Measurements from ENCODE around the gene COL4A1.

The COL4A1 gene

DNA sequence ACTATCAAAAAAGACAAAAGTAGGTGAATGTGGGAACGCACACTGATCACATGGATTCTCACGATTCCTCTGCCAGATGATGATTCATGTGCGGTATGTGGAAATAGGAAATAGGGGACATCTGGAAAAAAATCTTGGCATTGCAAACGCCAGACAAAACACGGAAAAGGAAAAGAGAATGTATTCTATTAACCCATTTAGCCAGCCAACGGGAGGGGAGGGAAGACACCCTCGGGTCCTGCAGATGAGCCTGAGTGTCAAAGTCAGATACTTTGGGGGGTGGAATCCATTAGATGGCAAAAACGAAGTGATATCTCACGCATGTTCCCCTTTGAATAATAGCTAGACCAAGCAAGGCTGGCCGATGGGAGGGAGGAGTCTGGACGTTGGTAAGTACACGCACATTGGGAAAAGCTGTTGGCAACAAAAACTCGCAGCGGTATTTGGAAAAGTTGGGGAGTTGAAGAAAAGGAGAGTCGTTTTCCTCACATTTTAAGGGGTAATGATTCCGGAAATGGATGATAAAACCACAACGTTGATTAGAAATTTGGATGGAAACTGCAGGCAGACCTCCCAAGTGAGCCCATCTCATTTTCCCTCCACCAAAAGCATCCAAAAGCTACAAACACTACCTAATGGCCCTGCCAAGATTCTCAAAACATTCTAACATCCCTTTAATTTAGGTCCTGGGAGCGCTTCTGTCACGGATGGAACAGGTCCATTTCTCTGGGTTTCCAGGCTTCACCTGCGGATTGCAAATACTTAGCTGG lies 73.6 kb downstream of the COL4A1 start:
- no peak for DNase-seq

DNA sequence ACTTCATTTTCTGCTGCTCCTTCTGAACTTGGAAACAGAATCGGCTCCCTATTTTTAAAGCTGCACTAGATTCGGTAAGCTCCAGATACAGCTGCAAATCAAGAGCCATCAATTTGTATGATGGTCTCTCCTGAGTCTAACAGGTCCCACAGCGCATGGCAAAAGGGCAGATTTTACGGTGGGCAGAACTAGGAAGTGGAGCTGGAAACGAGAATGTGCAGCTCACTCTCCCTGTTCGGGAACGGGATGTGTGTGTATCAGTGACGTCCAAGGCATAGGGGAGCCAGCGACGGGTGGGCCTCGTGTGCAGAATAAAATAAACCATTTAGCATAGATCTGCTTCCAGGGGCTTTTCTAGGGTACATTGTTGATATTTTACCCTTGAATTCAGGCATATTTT lies 74.2 kb downstream of the COL4A1 start:
- no peak for DNase-seq

DNA sequence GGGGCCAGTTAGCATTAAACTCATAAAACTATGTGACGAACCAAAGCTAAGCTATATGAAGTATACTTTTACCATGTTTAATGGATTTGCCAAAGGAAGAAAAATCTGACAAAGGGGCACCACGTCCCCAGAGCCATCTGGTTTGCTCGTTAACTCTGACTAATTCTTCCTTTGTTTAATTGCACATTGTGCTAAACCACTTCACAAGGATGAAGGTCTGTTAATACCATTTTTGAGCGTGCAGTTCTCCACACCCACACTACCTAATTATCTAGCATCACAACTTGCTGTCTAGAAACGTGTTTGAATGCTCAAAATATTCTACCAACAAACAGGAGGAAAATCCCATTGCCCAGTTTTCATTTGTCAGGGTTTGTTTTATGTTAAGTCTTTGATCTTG lies 74.8 kb downstream of the COL4A1 start:
- peak in 1 of 3 experiments; percentile 25 for DNase-seq

DNA sequence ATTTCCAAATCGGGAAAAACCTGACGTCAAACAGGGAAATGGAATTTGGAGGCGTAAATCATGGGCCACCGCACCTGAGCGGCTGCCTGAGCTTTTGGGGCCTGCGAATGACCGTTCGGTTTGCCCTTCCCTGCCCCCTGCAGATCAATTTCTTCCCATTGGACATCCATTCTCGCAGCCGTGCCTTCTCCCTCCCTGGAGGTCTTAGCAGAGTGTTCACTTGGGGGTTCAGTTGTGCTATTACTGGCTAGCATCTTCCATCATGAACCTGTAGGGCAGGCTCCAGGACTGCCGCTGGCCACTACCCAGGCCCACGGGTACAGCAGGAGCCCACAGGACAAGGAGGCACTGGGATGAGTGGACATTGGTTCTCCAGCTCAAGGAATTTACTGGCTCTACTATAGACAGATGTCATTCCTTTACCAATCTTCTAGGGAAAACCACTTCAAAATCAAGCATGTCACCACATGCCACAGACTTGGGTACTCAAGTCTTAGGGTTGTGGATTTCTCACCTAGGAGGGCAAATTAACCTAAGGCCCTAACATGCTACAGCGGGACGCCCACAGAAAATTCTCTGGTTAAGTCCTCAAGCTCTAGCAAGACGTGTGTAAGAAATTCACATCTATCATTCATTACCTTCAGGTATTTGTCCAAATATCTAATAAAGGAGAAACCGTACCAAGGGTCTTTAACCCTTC lies 75.5 kb downstream of the COL4A1 start:
- DNase-seq: no peak

DNA sequence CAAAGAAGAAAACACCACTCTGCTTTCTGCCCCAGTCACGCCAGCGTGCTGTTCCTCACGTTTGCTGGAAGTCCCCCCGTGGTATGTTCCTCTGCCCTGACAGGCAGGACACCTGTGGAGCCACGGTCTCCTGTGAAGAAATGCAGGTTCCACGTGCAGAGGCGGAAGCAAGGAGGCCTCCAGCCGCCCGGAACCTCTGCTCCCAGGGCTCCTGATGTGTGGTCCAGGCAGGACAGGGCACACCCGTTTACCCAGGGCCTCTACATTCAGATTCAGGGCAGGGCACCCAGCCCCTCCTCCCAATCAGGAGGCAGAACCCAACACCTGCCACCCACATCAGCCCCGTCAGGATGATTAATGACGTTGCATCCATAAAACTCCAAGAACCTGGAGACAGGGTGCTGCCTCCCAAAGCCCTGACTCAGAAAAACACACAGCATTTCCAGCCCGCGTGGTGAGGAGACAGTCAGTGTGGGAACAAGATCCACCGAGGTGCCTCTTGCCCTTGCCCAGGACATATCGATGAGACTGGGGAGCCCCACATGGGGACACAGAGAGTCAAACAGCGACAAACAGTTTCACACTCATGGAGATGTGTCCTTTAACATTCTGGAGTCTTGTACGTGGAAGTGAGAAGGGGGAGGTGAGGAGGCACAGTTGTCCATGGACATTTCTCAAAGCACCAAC lies 76.2 kb downstream of the COL4A1 start:
- DNase-seq: peak in 2 of 3 experiments; percentile 24 to 45

DNA sequence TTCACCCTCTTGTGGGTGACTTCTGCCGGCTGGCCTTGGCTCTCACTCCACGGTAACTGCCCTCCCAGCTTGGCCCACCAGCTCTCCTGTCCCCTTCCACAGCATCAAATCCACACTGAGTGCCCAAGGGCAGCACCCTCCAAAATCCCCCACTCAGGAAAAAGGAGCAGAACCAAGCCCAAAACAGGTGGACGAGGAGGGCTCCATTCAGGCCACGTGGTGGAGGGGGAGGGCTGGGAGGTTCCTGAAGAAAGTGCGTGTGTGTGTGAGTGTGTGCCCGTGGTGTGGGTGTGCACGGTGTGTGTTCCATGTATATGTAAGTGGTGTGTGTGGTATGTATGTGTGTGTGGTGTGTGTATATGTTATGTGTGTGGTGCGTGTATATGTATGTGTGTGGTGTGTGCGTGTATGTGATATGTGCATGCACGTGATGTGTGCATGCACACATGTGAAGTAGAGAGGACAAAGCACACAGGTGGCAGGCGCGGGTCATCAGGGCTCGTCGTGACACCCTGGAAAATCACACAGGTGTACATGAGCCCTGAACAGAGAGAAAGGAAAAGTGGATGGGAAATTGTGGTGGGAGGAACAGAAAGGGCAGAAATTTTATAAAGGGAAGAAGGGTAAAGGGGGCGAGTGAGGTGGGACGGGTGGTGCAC lies 76.9 kb downstream of the COL4A1 start:
- DNase-seq: no peak

DNA sequence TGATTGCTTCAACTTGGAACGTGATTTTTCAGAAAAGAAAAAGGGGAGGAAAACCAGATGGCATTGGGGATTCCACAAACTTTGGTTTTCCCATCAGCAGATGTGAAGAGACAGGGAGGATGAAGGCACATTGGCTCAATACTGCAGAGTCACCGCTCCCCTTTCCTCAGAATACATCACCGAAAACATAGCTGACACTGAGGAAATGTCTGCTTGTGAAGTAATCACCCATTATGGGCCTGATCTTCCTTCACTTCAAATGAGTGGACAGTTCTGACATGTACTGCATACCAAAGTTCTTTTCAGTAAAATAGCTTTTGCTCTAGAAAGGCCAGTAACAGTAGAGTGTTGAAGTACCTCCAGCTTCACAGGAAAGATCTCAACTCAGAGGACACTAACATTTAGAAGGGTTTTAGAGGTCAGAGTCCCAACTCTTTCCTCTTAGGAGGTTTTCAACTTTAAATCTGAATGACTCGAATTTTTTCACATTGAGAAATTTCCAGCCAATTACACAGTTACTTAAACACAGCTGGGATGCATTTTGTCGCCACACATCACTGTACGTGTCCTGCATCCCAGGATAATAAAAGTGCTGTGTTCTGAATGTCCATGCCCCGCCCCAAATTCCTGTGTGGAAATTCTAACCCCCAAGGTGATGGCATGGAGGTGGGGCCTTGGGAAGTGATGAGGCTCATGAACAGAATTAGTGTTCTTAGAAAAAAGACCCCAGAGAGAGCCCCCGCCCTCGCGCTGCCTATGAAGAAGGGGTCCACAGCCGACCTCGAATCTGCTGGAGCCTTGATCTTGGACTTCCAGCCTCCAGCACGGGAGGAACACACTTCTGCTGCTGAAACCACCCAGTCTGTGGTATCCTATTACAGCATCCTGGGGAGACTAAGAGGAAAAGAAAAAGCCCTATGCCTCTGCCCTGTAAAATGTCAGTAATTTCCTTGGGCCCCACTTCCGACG lies 77.7 kb downstream of the COL4A1 start:
- DNase-seq: no peak

DNA sequence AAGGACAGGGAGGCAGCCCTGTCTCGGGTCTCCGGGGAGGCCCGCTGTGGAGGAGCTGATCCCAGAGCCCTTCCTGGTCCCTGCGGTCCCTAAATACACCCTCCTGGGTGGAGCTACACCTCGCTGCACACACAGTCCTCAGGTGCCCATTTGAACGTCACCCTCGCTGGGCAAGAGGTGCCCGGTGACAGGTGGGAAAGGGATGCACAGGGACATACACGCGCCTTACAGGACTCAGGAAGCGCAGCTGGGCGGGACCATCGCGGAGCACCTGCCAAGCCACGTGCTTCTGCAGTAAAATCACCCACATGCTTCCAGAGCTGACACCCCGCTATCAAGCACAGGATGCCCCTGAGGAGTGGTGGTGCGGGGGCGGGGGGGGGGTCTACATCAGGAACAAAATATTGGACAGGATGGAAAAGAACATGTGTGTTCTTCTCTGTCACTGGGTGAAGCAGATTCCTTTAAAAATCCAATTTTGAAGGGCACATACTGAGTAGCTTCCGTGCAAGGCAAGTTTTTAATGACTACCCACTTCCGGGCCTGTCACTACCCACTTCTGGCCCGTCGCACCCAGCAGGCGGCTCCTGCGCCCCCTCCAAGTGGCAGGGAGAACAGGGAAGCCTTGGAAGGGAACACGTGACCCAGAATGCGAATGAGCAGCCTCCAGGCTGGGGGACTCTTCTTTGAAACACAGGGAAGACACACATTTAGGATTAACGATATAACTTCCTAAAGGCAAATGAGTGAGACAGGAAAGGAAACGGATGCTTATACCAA lies 78.9 kb downstream of the COL4A1 start:
- DNase-seq: no peak

DNA sequence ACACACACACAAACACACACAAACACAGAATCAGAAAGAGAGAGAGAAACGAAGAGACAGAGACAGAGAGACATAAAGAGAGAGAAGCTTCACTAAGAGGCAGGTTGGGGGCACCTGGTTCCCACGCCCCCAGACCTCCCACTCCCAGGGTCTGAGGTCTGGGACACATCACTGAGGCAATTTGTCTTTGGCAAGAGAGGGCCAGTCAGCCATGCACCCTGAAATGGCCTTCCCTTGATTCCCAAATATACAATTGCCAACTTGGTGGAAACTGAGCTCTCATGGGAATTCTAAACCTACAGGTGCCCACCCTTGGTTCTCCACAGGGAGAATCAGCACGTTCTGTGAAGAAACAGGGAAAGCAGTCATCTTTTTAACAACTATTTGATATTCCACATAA lies 79.5 kb downstream of the COL4A1 start:
- no peak for DNase-seq

DNA sequence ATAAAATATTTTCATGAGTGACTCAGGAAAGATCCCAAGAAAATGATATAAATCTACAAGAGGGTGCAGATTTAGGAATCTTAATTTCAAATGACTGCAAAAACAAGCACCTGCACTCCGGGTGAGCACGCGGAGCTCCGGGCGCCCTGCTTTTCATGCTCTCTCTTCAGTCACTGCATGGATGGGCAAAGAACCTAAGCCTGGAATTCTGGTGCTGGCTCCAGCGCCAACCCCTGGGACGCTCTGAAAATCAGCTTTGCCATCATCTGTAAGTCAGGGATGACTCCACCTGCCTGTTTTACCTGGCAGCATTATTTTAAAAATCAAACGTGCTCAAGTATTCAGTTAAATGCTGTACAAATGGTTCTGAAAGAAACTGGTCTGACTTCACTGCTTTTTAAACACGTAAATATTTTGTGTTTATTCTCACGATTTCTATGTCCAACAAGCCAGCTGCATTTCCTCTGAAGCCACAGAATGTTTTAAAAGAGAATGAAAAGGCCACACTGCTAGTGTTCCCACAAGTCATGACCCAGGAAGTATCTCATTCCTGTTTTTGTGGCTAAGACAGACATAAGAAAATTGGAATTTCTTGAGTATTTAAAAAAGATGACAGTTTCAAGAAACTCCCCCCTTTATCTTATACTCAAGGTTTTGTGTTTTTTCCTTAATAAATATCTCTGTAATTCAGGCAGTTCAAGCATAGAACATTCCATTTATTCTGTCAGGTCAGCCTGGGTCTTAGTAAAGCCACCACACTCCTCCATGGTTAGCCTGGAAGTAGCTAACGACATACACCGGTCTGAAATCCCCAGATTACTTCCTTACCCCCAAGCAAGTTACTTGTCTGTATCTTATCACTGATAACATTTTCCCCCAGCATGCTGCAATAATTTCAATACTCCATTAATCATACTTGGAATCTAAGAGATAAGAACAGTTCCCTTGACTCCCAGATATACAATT lies 81.1 kb downstream of the COL4A1 start:
- no peak for DNase-seq

DNA sequence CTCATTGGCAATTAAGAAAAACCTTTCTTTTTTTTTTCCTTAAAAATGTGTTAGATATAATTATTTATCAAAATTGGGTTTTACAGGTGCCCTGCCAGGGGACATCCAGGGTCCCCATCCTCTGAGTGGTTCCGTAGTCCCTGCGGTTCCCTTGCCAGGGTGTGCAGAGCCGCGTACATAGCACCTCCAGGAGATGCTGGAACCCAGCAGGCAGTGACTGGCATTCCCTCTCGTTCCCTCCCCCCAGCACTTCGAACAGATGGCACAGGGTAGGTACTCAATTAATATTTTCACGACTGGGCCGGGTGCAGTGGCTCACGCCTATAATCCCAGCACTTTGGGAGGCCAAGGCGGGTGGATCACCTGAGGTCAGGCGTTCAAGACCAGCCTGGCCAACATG lies 82.0 kb downstream of the COL4A1 start:
- no peak for DNase-seq

DNA sequence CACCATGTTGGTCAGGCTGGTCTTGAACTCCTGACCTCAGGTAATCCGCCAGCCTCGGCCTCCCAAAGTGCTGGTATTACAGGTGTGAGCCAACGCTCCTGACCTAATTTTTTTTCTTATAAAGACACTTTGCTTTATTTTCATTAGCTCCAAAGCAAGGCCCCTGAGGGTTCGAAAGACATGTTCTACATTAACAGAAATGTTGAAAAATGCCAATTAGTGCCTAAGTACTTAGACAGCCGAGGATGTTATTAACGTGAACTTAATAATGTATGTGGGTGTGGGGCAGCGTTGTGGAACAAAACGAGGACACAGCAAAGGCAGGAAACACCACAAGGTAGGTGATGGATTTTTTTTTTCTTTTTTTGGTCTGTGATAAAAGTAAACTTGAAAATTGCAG lies 82.4 kb downstream of the COL4A1 start:
- peak in 1 of 3 experiments; percentile 17 for DNase-seq

DNA sequence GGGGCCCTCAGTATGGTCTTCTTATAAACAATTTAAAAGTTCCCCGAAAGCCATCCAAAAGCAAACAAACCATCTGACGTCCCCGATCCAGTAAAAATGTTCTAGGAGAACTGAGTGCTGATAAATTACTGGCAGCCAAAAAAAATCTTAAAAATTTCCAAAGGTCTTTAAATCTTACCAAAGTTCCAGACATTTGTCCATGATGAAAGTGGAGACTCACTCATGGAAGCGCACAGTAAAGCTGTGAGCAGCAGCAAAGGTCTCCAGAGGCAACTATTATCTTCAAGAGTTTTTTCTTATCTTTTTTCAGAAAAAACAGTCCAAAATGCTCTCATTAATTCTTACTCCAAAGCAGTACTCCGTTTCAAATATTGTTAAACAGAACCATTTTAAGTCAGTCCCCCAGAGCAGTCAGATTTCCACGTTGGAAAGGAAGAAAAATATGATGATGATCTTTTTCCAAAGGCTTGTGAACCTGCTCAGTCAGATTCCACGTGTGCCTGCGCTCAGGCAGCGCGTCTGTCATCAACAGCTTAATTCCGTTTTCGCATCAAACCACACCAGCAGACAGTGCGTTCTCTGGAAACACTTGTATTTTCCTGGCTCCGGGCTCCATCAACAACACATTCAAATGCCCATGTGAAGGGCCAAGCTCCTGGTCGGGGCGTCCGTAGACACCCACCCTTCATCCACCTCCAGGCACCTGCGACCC lies 85.4 kb downstream of the COL4A1 start:
- no peak for DNase-seq

DNA sequence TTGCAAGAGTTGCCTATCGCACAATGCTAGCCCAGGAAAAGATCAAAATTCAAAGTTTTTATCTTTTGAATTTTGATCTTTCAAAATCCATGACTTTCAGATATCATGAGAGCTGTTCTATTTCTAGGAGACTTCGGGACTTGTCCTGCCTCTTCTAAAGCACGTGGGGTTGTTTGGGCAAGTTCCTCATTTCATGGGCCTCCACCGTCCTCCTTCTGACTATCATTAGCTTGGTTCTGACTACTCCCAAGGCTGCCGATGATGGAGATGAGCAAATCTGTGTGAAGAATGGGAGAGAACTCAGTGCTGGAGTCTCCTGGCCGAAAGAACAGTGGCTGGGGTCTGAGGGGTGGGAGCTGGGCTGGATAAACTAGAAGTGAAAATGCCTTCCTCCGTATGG lies 86.5 kb downstream of the COL4A1 start:
- no peak for DNase-seq

DNA sequence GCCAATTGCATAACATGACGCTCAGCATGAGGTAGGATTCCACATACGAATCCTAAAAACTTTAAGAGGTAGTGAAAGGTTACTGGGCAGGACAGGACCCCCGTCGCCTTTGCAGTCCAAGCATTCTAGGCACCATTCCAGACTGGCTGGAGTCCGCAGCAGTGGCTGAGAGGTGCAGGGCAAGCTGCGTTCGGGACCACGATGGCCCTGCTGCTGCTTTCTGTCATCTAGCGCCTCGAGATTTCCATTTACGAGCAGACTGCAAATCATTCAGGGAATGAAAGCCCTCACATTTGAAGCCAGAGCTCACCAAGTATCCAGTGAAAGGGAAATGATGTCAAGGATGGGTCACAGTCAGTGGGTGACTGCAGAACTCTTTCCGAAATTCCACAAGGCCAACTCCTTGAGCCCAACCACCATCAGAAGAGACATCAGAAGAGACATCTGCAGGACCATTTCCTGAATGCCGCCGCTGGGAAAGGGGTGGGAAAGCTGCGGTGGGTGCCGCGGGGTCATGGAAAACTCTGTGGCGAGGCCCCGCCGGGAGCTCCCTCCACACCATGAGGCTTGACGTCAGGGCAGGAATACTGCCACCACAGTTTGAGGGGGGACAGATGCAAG lies 88.3 kb downstream of the COL4A1 start:
- DNase-seq: no peak

DNA sequence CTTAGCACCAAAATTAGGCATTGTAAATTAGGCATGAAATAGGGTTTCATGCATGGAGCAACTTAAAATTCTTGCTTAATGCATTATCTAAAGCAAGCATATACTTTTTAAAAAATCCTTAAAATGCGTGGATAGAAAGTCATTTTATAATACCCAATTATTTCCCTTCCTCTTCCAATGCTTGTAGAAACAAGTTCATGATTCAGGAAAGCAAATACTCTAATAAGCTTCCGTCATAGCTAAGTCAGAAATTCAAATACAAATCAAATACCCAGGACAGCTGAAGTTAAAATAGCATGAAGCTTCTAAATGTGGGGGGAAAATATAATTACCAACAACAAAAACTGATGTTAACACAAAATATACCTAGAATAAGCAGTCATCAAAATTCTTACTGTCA lies 89.1 kb downstream of the COL4A1 start:
- no peak for DNase-seq

DNA sequence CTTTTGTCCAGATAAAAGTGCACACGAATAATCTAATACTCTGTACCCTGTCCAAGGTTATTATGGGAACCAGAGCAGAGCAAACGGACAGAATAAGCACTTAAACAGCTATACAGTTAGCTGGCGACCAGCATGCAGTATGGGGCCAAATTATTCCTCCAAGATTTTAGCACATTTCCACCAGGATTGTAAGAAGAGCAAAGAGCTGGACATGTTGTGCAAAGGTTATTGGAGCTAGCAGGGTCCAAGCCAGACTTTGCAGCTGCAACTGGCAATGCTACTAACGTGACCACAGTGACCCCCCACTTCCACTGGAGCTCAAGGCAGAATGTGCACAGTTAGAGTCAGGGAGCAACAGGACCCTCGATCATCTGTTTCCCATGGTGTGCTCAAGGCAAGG lies 89.9 kb downstream of the COL4A1 start:
- no peak for DNase-seq

DNA sequence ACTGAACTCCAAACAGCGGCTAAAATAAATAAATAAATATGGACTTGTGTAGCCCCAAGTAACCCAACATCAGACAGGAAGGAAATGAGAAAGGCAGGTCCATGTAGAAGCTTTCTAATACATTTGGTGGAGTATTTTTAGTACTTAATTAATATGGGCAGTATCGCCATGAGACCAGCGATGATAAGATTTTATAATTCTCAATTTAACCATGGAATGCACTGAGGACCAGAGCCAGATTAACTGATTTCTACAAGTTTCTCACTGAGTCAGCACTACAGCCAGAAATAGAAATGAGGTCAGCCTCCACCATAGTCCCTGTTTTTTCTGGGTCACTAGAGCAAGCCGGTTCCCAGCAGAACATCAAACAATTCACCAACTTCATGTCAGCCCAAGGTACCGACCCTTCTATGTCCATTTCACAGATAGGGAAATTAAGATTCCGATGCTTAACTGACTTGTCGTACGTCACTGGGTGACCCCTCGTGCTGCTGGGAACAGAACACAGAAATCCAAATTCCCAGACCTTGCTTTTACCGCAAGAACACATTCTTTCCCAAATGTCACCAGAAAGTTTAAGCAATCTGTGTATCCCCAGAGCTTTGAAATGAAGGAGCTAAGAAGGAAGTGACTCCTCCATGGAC lies 90.4 kb downstream of the COL4A1 start:
- DNase-seq: no peak

DNA sequence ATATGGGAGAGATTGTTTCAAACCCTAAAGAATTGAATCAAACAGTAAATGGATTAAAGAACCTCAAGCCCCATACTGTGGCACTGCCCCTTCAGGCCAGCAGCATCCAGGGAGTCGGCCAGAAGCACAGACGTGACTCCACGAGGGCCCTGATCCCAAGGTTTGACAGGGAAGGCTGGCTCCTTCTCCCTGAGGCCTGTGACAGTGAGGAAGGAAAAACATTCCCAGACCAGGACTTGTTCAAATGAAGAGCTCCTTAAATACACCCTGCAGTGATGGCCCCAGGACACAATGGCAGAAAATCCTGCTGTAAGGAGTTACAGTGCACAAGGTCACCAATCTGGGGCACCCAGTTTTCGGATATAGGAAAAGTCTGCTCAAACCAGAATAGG lies 91.0 kb downstream of the COL4A1 start:
- no peak for DNase-seq

Measured in NCI-H1417 (cell line).